T-helper 2 cell treated with Interferon-gamma antibody and Interleukin-4, amounts not matched to agents 100 ng/mL and 5 ng/mL, for 36 hours (primary cell): ENCODE results near the gene TBX4. TPM values are rescaled to one million over a fixed set of nuclear protein-coding genes. Genes with fewer than 3 reads are reported as not detected.
"Not testable (repeated sequence)": the region's sequence is repeated elsewhere in the genome, so short reads cannot be mapped to it uniquely, and the experiment has no call there.

ENCODE experiments used
- intact Hi-C: fragments of 100-400 bp; cut with micrococcal nuclease; formaldehyde crosslinking; loops from one replicate; pipeline ENCODE4 v1.15.1; 2023
- total RNA-seq: library from RNA; stranded (reverse); gene quantifications from 2 replicates; pipeline ENCODE4 v1.2.3, GENCODE V29; 2022

The TBX4 gene
- total RNA-seq, 1 donor from 2014 or later = not detected

DNA sequence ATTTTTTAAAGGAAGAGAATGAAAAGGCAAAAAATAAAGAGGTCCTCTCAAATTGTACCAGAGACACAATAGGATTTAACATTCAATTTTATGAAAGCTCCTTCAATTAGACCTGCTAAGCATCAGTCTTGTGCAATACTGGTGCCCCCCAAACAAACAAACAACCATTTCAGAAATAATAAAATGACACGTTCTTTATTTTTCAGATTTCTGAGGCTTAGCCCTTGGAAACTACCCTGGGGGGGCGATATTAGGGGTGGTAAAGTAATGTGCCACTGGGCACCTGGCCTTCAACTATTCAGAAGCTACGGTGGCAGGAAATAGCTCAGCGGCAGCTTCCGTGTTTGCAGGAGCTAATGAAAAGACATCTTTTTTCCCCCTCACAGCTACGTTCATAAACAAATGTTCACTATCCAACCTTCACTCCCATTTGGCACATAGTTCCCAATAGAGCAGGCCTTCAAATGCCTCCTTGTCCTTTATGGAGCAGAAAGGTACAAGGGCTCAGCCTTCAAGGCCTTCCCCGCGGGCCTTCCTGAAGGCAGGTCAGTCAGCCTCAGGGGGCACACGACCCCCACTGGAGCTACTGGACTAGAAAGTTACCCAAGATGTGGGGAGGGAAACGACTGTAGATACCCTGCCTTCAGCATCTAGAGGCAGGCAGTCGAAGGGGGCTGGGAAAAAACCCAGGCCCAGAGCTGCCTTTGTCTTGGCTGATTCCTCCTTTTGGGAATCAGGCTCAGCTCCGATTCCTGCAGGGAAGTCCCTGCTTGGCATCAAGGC lies 44.1 kb downstream of the TBX4 start:
- intact Hi-C loops = no loop called here

DNA sequence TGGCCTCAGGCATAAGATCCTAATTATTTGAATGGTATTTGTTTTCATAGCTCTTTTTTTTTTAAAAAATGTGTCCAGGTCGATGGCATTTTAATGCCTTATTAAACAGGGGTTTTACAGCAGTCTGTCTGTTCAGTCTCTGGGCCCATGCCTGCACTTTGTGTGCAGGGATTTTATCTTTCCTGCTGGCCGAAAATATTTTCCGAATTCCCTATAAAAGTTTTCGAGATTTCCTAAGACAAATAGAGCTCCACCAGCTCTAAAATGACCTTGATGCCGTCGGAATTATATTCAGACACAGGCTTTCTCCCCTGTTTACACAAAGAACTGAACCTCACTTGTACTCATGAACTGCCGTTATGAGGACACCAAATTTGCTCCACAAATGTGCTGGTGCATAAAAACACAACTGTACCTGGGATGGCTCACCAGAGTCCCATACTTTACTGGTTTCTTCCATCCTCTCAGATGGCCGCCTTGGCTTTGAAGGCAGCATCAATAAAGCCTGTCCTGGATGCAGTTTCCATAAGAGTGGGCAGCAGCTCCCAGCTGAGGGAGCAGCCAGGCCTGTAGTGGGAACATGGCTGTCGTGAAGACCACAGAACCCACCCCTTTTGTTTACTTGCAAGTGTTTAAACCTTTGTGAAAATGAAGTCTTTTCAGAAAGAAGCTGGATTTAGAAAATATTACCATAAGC lies 44.9 kb downstream of the TBX4 start:
- intact Hi-C loops = no loop called here

DNA sequence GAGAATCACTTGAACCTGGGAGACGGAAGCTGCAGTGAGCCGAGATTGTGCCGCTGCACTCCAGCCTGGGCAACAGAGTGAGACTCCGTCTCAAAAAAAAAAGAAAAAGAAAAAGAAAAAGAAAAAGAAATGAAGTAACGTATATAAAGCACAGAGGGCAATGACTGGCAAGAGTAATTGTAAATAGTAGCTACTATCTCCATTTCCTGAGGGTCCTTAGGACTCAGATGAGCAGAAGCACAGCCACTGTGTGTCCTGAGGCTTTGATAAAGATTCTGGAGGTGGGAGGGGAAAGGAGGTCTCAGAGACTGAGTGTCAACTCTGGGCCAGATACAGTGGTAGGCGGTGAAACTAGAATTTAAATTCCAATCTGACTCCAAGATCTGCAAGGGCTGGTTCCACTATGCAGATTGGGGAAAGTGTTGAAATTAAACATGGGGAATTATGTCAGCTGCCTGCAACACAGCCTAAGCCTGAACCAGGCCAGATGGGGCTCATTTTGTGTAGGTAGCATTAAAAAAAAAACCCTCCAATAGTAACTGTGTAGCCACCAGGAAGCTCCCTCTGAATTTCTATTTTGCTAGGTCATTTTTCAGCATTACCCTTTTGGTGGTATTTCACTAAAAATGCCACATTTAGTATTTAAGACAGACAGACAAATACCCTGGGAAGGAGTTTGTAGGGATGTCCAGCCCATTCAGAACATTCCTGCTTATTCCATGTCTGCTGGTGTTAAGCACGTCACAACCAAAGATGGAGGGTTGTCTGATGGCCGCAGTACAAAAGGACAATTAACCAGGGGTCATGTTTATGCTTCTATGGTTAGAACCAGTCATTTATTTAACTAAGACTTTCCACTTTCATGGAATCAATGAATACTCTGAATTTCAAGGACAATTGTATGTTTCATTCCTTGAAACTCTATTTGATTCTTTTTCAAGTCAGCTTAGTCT lies 46.1 kb downstream of the TBX4 start:
- intact Hi-C loops = no loop called here

DNA sequence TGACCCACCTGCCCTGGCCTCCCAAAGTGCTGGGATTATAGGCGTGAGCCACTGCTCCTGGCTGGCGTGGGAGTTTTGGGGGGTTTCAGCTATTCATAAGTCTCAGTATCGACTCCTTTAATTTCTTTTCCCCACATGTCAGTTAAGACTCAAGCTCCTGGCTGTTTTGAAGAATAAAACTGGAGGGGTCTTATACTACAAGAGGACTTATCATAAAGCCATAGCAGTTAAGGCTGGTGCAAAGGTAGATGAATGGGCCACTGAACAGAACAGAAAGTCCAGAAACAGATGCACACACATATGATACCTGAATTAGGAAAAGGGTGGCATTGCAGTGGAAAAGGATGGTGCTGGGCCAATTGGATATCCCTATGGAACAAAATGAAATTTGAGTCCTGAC lies 47.4 kb downstream of the TBX4 start:
- intact Hi-C loops = no loop called here

DNA sequence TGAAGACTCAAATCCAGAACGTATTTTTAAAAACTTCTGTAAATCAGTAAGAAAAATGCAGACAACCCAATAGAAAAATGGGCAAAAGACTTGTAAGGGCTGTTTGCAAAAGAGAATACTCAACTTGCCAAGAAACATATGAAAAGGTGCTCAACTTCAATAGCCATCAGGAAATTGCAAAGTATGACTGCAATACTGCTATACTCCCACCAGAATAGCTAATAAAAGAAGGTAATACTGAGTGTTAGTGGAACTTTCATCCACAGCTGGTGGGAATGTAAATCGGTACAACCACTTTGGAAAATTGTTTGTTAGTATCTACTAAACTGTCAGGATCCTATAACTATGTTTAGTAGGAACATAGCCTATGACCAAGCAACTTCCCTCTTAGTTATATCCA lies 48.1 kb downstream of the TBX4 start:
- intact Hi-C loops = no loop called here

DNA sequence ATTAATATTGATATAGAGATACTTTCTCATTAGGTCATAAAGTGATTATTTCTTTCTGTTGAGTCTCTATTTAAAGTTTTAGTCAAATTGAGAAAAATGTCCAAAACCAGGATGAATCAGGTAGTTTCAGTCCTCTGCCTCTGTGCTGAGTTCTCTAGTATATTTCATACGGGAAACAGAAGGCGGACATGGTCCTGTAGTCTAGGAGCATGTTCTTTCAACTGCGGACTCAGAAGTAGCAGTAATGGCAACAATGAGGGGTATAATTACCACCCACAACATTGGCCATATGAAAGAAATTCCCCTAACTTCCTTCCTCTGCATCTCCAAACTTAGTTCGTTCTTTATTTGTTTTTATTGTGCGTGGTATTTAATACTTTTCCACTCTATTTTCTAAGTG lies 50.1 kb downstream of the TBX4 start:
- intact Hi-C loops = no loop called here

DNA sequence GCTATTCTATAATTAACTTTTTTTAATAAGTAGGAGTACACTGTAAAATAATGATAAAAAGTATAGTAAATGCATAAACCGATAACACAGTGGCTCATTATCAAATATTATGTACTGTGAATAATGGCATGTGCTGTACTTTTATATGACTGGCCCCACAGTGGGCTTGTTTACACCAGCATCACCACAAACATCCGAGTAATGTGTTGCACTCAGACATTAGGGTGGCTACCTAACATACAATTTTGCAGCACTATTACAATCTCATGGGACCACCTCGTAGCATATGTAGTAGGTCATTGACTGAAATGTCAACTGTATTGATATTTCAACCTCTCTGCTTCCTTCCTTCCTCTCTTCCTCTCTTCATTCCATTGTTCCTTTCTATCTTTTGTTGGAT lies 51.7 kb downstream of the TBX4 start:
- intact Hi-C loops = no loop called here

DNA sequence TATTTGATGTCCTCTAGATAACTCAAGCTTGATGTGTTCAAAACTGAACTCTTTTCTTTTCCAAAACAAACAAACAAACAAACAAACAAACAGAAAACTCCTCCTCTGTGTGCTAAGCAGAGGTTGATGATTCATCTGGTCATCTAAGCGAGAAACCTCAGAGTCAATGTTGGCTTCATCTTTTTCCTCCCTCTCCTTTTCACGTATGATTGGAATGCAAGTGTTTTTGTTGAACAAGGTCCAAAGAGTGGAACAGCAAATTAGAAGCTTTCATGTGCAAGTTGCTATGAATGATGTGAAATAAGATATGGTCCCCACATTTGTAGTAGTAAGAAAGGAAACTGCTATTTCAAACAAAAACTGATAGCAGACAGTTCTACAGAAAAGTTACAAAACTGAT lies 52.5 kb downstream of the TBX4 start:
- intact Hi-C loops = no loop called here

DNA sequence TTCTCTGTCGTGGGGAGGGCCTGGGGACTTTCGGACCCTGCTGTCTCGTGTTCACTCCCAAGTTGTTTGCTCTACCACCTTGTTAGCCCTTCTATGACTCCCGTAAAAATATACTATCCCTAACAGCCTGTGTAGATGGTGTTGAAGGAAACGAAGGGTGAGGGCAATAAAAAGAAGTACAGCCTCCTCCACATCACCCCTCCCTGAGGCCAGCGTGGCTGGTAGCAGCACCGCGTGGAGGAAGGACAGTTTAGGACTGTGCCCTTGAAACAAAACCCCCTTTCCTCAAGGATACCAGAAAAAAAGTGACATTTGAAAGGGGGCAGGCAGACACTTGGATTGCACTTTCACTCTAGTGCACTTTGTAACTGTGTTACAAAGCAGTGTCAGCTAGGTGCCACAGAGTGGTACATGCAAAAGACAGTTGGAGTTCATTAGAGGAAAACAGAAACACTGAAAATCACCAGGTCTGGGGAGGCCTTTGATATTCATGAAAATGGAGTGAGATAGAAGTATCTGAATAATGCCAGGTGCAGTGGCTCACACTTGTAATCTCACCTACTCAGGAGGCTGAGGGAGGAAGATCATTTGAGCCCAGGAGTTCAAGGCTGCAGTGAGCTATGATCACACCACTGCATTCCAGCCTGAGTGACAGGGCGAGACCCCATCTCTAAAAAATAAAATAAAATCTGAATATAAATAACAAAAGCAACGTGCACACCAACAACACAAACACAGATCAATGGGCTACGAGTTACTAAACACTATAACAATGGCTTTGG lies 53.8 kb downstream of the TBX4 start:
- intact Hi-C loops = no loop called here

DNA sequence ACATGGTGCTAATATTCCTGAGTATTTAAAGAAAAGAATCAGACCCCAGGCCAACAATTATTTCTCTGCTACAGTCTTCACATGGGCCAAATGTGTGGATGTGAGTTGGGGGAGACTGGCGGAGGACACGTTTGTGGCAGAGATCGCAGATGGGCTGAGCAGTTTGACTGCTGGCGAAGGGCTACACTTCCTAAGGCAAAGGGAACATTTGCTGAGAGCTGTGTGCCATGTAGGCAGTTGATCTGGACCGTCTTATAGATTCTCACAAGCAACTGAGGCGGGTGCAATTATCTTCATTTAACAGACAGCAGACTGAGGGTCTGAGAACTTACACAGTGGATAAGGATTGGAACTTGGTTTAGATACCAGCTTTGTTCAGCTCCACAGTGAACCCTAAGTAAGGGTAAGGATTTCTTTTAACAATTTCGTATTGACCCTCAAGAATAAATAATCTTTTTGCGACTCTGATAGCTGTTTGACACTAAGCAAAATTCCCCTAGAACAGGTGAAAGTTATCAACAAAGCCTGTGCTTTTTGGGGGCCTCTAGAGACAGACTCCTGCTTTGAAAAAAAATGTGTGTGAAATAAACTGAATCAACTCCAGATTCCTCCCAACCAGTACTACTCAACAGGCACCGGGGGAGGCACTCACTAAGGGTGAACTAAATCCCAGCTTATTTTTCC lies 55.3 kb downstream of the TBX4 start:
- intact Hi-C loops = no loop called here

DNA sequence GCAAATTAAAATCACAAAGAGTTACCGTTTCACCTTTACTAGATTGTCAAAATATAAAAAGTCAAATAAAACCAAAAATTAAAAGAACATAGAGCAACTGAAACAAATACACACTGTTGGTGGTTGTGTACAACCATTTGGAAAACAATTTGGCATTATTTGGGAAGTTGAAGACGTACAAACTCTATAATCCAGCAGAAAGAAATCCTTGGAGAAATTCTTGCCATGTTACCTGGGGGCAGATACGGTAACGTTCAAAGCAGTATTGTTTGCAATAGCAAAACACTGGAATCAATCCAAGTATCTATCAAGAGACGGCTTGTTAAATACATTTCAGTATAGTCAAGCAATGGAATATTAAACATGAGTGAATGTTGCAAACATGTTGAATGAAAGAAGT lies 56.7 kb downstream of the TBX4 start:
- intact Hi-C loops = no loop called here

DNA sequence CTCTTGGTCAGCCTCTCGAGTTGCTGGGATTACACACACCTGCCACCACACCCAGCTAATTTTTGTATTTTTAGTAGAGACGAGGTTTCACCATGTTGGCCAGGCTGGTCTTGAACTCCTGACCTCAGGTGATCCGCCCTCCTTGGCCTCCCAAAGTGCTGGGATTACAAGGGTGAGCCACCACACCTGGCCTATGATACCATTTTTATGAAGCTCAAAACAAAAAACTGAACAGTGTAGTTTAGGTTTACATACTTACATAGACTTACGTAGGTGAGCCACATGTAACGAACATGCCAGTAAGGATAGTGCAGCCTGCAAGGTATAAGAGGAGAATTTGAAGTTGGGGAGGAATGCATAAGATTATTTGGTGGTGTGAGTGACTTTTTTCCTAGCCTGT lies 57.2 kb downstream of the TBX4 start:
- intact Hi-C loops = not testable (repeated sequence)

DNA sequence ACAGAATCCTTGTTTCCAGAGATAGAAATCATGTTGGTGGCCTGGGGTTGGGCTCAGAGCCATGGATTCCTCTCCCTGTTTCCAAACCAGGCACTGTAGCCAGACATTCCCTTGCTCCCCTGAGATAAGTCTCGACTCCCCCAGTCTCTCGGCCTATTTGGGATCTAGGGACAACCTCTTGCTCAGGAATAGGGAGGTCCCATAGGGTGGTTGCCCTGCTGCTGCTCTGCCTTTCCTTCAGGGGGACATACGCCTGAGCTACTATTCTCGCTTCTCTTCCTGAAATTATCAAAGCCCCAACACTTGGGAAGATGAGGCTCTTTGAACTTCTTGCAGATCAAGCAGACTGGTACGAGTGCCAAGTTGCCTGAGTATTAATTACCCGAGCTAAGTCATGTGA lies 58.0 kb downstream of the TBX4 start:
- intact Hi-C loops = no loop called here

DNA sequence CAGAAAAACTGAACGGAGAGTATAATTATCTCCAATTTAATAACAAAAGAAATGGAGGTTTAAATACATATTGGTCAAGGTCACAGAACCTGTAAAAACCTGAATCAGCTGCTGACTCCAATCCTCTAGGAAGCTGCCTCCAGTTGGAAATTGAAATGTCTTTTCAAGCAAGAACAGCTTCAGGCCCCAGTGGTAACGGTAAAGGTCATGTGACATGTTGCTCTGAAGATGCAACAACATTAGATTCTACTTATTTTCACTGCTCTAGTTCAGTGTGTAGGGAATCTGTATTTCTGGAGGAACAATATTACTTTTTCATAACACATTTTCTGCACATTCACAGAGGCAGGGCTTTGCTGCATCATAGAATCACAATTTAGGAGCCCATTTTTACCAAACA lies 58.8 kb downstream of the TBX4 start:
- intact Hi-C loops = no loop called here

DNA sequence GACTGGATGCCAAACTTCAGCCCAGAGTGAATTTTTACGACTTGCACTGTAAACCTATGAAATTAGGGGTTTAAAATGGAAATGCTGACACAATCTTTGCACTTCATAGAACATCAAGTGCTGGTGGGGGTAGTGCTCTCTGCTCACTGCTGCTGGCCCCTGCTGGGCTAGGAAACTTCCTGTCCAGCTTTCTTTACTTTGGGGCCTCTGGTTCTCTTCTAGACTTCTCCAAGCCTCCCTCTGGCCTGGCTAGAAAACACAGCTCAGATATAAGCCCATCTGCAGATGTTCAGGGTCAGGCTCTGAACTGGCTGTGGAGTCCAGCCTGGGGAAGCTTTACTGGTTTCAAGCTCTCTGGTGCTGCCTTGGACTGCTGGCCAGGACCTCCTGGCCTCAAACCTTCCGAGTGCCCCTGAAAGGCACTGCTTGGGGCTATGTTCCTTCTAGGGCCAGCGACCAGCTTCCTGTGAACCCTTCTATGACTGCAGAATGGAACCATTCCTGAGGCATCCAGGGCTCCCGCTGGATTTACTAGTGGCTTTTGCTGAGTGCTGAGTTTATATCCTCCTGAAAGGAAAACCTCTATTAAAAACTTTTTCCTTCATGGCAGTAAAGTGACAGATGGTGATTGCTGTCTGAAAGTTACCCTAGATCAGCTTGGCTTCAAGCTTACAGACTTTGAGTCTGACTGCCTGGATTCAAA lies 59.4 kb downstream of the TBX4 start:
- intact Hi-C loops = no loop called here

DNA sequence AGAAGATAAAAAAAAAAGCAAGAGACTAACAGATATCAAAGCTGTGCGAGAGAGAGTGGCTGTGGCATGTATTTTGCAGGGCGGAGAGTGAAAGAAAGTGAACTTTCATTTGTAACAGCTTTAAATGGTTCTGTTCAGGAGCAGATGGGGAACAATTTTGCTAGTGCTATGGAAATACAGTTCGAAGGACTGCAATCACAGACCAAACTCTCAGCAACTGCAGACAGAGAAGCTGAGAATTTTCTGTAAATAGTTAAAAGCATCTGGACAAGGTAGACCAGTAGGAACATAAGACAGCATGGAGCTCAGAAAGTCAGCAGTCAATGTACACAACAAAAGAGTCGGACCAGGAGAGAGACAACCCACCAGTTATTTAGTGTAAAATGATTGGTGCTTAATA lies 62.3 kb downstream of the TBX4 start:
- intact Hi-C loops = no loop called here

DNA sequence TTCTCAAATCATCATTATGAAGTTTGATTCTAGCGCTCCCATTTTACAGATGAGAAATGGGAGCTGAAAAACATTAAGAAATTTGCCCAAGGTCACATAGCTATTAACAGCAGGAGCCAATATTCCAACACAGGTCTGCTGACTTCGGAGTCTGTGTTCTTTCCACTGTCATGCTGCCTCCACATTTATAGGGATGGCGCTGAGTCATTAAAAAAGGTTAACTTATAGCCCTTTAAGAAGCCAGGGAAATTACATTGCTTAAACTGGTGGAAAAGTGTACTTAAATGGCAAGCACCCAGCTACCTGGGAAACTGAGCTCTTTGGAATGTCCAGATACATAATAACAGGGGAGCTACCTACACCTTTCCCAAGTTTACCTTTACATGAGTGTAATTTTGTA lies 65.0 kb downstream of the TBX4 start:
- intact Hi-C loops = no loop called here

DNA sequence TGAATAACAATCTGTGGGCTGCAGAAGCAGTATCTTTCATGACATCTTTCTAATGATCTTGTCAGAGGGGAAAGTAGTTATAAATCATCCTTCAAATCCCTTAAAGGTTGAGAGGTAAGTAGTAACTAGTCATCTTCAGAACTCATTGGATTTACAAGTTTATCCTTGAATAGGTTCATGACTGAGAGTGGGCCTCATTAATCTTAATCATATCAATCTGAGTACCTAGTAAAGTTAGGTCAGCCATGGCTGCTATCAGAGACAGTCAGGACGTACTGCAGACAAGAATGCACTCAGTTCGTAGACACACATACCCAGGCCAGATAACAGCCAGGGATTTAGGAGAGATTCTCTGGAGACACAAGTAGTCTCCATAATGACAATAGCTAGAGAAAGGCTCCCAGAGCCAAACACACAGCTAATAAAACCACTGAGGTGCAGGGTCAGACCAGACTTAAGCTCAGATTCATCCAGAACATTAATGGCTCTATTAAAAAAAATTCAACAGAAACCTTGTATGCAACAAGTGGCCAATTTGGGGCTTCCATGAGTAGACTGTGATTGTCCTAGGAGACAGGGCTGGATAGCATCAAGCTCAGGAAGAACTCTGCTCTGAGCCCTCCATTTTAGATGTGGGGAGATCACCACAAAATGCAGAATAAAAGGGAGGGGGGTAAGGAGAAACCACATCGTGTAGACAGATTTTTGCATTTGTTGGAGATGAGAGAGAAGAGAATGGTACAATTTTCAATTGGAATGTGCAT lies 65.8 kb downstream of the TBX4 start:
- intact Hi-C loops = no loop called here

DNA sequence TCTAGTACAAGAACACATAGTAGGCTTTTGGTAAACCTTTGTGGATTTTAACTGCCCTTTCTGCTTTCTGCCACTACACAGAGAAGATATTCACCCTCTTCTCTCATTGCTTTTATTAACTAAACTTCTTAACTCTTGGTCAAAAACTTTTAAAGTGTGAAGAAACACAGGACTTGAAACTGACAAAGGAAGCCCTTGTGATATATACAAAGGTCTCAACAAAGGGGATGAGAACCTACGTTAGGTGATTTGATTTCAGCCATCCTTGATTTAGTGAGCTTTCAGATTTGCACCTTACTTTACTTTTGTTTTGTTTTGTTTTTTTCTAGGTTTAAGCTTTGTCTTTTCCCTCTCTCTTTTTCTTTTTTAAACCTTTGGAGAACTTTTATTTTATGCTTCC lies 66.9 kb downstream of the TBX4 start:
- intact Hi-C loops = no loop called here
